Calu3 (cell line): Measurements from ENCODE around the gene ANKRD12. TPM values are rescaled to one million over a fixed set of nuclear protein-coding genes. Genes with fewer than 3 reads are reported as not detected.
"Not testable (repeated sequence)": the region's sequence is repeated elsewhere in the genome, so short reads cannot be mapped to it uniquely, and the experiment has no call there.

Experiments
- BruUV-seq: library from RNA; stranded (reverse); fragments of 400-500 nt; replicated peaks from 2 replicates; lab custom pipeline; 2021; lab: Mats Ljungman, UMichigan
- CTCF ChIA-PET: fragments of 300-600 bp; sonication (Branson Sonifier 250); formaldehyde crosslinking; loops from one replicate; lab custom pipeline; 2022; ENCODE audit warnings: antibody characterized with exemption; lab: Charles Lee
- DNase-seq: peaks from one replicate; pipeline ENCODE4 v3.0.0; 2022
- H3K27ac Mint-ChIP-seq: one replicate; pipeline ENCODE4 v1.8.0; 2022; ENCODE audit warnings: mixed read lengths; ENCODE audit not compliant: unreplicated experiment
- H3K27me3 Mint-ChIP-seq: one replicate; pipeline ENCODE4 v1.8.0; 2022; ENCODE audit warnings: mixed read lengths; ENCODE audit not compliant: unreplicated experiment
- H3K36me3 Mint-ChIP-seq: one replicate; pipeline ENCODE4 v1.8.0; 2022; ENCODE audit warnings: mild to moderate bottlenecking, moderate library complexity, mixed read lengths; ENCODE audit not compliant: insufficient read depth, unreplicated experiment
- H3K4me1 Mint-ChIP-seq: one replicate; pipeline ENCODE4 v1.8.0; 2022; ENCODE audit warnings: mild to moderate bottlenecking, low read depth, mixed read lengths; ENCODE audit not compliant: unreplicated experiment
- H3K4me3 Mint-ChIP-seq: one replicate; pipeline ENCODE4 v1.8.0; 2022; ENCODE audit warnings: mild to moderate bottlenecking, low read depth, moderate library complexity, mixed read lengths; ENCODE audit not compliant: unreplicated experiment
- H3K9me3 Mint-ChIP-seq: one replicate; pipeline ENCODE4 v1.8.0; 2022; ENCODE audit warnings: low read depth, mixed read lengths; ENCODE audit not compliant: unreplicated experiment
- CTCF ChIP-seq: fragments of 200-600 bp; IDR thresholded peaks from one replicate; pipeline ENCODE4 v1.8.0; 2022; ENCODE audit warnings: antibody characterized with exemption; ENCODE audit not compliant: unreplicated experiment
- intact Hi-C: fragments of 100-400 bp; cut with micrococcal nuclease; formaldehyde crosslinking; loops from one replicate; pipeline ENCODE4 v1.10.0; 2022; ENCODE audit not compliant: unreplicated experiment
- total RNA-seq: library from RNA; stranded (reverse); gene quantifications from 2 replicates; pipeline ENCODE4 v1.2.3, GENCODE V29; 2022

The ANKRD12 gene
- total RNA-seq, 1 experiment from 2014 or later = 40.7 TPM

DNA sequence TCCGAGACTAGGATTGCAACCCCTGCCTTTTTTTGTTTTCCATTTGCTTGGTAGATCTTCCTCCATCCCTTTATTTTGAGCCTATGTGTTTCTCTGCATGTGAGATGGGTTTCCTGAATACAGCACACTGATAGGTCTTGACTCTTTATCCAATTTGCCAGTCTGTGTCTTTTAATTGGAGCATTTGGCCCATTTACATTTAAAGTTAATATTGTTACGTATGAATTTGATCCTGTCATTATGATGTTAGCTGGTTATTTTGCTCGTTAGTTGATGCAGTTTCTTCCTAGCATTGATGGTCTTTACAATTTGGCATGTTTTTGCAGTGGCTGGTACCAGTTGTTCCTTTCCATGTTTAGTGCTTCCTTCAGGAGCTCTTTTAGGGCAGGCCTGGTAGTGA is 32.9 kb downstream of the ANKRD12 start:
- H3K4me3 Mint-ChIP-seq, H3K9me3 Mint-ChIP-seq, intact Hi-C loops, H3K36me3 Mint-ChIP-seq, H3K27me3 Mint-ChIP-seq, H3K4me1 Mint-ChIP-seq, CTCF ChIA-PET, H3K27ac Mint-ChIP-seq, DNase-seq, BruUV-seq: not testable (repeated sequence)

- H3K27me3 Mint-ChIP-seq, H3K27ac Mint-ChIP-seq, intact Hi-C loops, H3K9me3 Mint-ChIP-seq, BruUV-seq, H3K4me3 Mint-ChIP-seq, DNase-seq, H3K4me1 Mint-ChIP-seq, H3K36me3 Mint-ChIP-seq: not testable (repeated sequence)
- CTCF ChIA-PET = interaction anchor here (0.6 kb wide), 1 partner anchor 145 kb away, joined by 3 read pairs; no protein-coding TSS in a partner anchor
These were observed 35.3 kb downstream of the ANKRD12 start for GRCh38 chr18:9171919-9172318.

GRCh38 chr18:9172506-9173127 is 36.0 kb downstream of the ANKRD12 start:
- H3K36me3 Mint-ChIP-seq = no peaks in the 10 kb centered on the region
- BruUV-seq = no TSS peak
- H3K27ac Mint-ChIP-seq = no peak overlapping the region
- H3K27me3 Mint-ChIP-seq = no peaks in the 10 kb centered on the region
- H3K4me1 Mint-ChIP-seq = no peaks in the 10 kb centered on the region
- no peak for DNase-seq
- CTCF ChIA-PET = interaction anchor here (0.6 kb wide), 1 partner anchor 520 kb away, joined by 5 read pairs; no protein-coding TSS in a partner anchor
- intact Hi-C loops = no loop called here
- H3K4me3 Mint-ChIP-seq = no peak overlapping the region
- H3K9me3 Mint-ChIP-seq = no peaks in the 10 kb centered on the region
- TF ChIP-seq CTCF = no peak

- no peak for TF ChIP-seq CTCF
- Mint-ChIP-seq H3K27me3 (no peaks in the 10 kb centered on the region), H3K36me3 (no peaks in the 10 kb centered on the region), H3K9me3 (no peaks in the 10 kb centered on the region), H3K27ac (no peak overlapping the region), H3K4me1 (no peaks in the 10 kb centered on the region), H3K4me3 (no peak overlapping the region)
- CTCF ChIA-PET = no interaction called here
- no peak for DNase-seq
- BruUV-seq = no TSS peak
- intact Hi-C loops = no loop called here
These were observed 37.2 kb downstream of the ANKRD12 start for GRCh38 chr18:9173770-9174233.

- Mint-ChIP-seq H3K27me3 (no peaks in the 10 kb centered on the region), H3K4me1 (no peaks in the 10 kb centered on the region), H3K4me3 (no peak overlapping the region), H3K9me3 (no peaks in the 10 kb centered on the region), H3K27ac (no peak overlapping the region), H3K36me3 (no peaks in the 10 kb centered on the region)
- no peak for DNase-seq
- BruUV-seq = no TSS peak
- intact Hi-C loops = no loop called here
- no peak for TF ChIP-seq CTCF
- CTCF ChIA-PET = no interaction called here
These were observed 37.7 kb downstream of the ANKRD12 start for GRCh38 chr18:9174302-9174701.
